ENCODE measurements around the gene BDH2. TPM values are rescaled to one million over a fixed set of nuclear protein-coding genes. Genes with fewer than 3 reads are reported as not detected.
A peak's percentile ranks its signal among the peaks of the same experiment; 100 is the strongest.

The BDH2 gene
- total and polyA plus RNA-seq, 9 donors = 34.1 to 66.2 (median 47.8) TPM

DNA sequence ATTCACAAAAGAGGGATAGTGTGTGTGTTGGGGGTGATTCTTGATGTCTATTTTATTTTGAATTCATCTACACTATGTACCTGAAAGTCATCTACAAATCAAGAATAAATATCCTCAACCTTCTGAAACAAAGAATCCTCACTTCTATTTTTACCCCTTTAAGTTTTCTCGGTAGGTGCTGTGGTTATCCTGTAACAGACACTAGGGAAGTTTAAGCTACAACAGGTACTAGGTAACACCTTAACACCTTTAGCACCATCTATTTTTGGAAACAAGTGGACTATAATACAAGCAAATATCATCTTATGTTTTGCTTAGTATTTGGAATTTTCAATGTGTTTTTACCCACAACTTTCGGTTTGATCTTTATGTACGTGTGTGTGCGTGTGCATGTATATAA lies 12.0 kb upstream of the BDH2 start:
- Histone ChIP-seq H3K36me3 (ENCODE audit: control insufficient read depth, insufficient read depth, low read length) (peaks cover 12% of the 10 kb centered on the region), H3K27me3 (ENCODE audit: control insufficient read depth, insufficient read depth, low read length) (no peaks in the 10 kb centered on the region), H3K4me1 (ENCODE audit: control insufficient read depth, insufficient read depth, low read length) (no peaks in the 10 kb centered on the region), H3K4me3 (ENCODE audit: low read length) (no peak overlapping the region), H3K27ac (ENCODE audit: low read length) (no peak overlapping the region), H3K9me3 (replicated peaks; ENCODE audit: control insufficient read depth, low read depth, low read length) (no peaks in the 10 kb centered on the region)
- no peak for DNase-seq
- no CpG with 5 or more reads among the region's 4 CpGs for WGBS (ENCODE audit: insufficient coverage)

DNA sequence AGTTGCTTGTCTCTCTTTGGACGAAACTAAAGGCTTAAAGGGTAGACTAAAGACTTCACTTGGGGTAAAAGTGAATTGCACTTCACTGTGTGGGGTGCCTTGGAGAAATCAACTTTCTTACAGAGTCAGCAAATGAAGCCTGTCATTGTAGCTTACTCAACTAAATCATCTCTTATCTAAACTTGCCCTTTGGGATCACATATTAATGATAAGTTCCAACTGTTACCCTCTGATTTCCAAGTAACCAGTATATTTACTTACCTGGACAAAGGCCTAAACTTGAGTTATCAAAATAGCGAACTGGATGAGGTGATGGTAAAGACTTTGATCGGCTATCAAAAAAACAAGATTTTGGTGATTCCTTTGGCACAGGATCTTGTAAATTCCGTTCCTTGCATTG lies 8.9 kb upstream of the BDH2 start:
- 100% methylated on average over 2 of the region's 4 CpGs for WGBS (ENCODE audit: insufficient coverage)
- Histone ChIP-seq H3K9me3 (replicated peaks; ENCODE audit: control insufficient read depth, low read depth, low read length) (no peaks in the 10 kb centered on the region), H3K4me3 (ENCODE audit: low read length) (no peak overlapping the region), H3K36me3 (ENCODE audit: control insufficient read depth, insufficient read depth, low read length) (peaks cover 15% of the 10 kb centered on the region), H3K27me3 (ENCODE audit: control insufficient read depth, insufficient read depth, low read length) (no peaks in the 10 kb centered on the region), H3K4me1 (ENCODE audit: control insufficient read depth, insufficient read depth, low read length) (no peaks in the 10 kb centered on the region), H3K27ac (ENCODE audit: low read length) (no peak overlapping the region)
- DNase-seq = no peak

DNA sequence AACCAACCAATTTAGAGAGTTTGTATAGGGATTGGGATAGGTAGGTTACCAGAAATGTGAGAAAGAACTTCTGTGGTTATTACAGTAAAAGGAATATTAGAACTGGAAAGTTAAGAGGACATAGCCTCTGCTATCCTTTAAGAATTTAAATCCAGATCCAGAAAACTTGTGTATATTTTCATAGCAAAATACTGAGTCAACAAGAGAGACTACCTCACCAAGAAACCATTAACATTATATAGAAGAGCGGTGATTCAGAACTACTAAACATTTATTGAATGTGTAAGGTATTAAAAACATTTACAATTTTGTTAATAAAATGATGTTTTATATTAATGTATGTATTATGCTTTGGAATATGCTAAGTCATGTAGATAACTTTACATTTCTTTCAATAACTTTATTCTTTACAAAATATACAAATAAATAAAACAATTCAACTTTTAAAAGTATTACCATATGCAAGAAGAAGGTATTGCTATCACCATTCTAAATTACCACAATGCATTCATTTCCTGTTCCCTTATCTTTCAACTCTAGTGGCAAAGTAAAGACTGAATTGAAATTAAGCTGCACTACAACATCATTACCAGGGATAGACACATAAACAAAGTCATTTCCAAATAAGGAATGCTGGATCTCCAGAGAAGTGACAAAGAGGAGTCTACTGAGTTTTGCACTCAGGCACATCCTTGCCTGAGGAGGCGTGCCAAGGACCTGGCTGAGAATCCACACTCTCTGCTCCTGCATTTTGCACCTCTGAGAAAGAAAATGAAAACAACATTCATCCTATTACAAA lies 6.1 kb upstream of the BDH2 start:
- no peak for DNase-seq
- Histone ChIP-seq H3K9me3 (replicated peaks; ENCODE audit: control insufficient read depth, low read depth, low read length) (no peaks in the 10 kb centered on the region), H3K27me3 (ENCODE audit: control insufficient read depth, insufficient read depth, low read length) (no peaks in the 10 kb centered on the region), H3K4me1 (ENCODE audit: control insufficient read depth, insufficient read depth, low read length) (no peaks in the 10 kb centered on the region), H3K4me3 (ENCODE audit: low read length) (no peak overlapping the region), H3K36me3 (ENCODE audit: control insufficient read depth, insufficient read depth, low read length) (peaks cover 10% of the 10 kb centered on the region), H3K27ac (ENCODE audit: low read length) (no peak overlapping the region)
- WGBS (ENCODE audit: insufficient coverage) = no CpG with 5 or more reads among the region's 2 CpGs

DNA sequence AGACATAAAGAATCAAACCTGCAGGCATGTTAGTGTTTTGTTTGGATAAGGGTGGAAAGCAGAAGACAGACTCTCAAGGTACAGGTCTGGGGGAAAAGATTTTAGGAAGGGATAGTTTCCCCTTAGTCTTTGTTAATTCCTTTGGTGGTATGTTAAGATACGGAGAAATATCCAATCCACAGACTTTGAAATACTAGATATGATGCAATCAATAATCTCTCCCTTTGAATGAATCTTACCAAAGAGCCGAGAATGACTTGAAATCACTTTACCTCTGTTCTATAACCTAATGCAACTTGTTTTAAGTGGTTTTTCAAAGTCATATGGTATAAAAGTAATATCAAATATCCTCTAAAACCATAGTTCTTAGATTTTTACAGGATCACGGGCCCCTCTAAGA lies 5.3 kb upstream of the BDH2 start:
- no peak overlapping the region for H3K27ac ChIP-seq (ENCODE audit: low read length)
- no CpG with 5 or more reads among the region's 3 CpGs for WGBS (ENCODE audit: insufficient coverage)
- H3K9me3 ChIP-seq (replicated peaks; ENCODE audit: control insufficient read depth, low read depth, low read length) = no peaks in the 10 kb centered on the region
- H3K4me1 ChIP-seq (ENCODE audit: control insufficient read depth, insufficient read depth, low read length) = no peaks in the 10 kb centered on the region
- peaks cover 8% of the 10 kb centered on the region for H3K36me3 ChIP-seq (ENCODE audit: control insufficient read depth, insufficient read depth, low read length)
- DNase-seq = no peak
- no peaks in the 10 kb centered on the region for H3K27me3 ChIP-seq (ENCODE audit: control insufficient read depth, insufficient read depth, low read length)
- no peak overlapping the region for H3K4me3 ChIP-seq (ENCODE audit: low read length)

DNA sequence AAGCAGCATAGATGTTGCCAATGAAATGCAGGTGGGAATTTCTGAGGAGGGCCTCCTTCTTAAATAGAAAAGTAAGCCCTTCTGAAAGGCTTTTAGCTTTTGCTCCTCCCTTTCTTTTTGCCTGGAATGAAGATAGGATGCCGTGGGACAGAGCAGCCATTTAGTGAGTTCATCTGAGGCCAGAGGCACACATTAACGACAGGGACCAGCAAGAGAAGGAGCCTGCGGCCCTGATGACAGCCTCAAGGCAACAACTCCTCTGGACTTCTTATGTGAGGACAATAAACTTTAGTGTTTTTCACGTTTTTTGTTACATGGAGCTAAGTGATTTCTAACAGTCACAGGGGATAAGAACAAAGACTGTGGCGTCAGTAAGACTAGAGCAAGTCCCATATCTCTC lies 1.1 kb upstream of the BDH2 start:
- H3K4me1 ChIP-seq (ENCODE audit: control insufficient read depth, insufficient read depth, low read length) = peaks cover 12% of the 10 kb centered on the region
- no peak overlapping the region for H3K4me3 ChIP-seq (ENCODE audit: low read length)
- no peak for DNase-seq
- 58% methylated on average over 2 of the region's 5 CpGs for WGBS (ENCODE audit: insufficient coverage)
- H3K27me3 ChIP-seq (ENCODE audit: control insufficient read depth, insufficient read depth, low read length) = no peaks in the 10 kb centered on the region
- no peaks in the 10 kb centered on the region for H3K9me3 ChIP-seq (replicated peaks; ENCODE audit: control insufficient read depth, low read depth, low read length)
- no peak overlapping the region for H3K27ac ChIP-seq (ENCODE audit: low read length)
- peaks cover 5% of the 10 kb centered on the region for H3K36me3 ChIP-seq (ENCODE audit: control insufficient read depth, insufficient read depth, low read length)

DNA sequence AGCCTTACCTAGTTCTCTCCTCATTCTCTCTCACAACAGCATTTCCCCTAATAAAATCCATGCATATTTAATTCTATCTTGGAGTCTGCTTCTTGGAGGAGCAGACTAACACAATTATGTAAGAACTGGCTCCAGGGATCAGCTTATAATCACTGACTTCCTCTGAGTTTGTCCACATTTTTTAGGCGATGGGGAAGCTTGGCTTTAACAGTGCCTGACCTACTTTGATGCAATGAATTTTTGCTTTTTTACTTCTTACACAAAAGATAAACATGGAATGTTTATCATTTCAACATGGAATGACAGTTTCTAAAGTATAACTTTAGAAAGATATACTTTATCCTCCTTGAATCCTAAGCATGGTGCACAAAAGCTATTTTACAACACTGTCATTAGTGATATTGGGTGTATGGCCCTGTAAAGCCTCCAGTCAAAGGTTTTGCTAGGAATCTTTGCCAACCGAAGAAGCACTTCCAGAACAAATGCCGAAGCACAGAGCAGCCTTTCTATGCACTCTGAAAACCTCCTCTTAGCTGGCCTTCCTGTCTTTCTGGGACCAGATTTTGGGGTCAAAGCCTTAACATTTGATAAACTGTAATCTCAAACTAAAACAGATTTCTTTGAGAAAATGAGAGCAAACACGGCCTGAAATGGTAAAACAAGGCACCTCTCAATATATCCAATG lies 736 bp downstream of the BDH2 start:
- Histone ChIP-seq H3K4me3 (ENCODE audit: low read length) (peak overlapping the region; percentile 56), H3K27ac (ENCODE audit: low read length) (peak overlapping the region; percentile 78), H3K36me3 (ENCODE audit: control insufficient read depth, insufficient read depth, low read length) (peaks cover 8% of the 10 kb centered on the region), H3K27me3 (ENCODE audit: control insufficient read depth, insufficient read depth, low read length) (no peaks in the 10 kb centered on the region), H3K9me3 (replicated peaks; ENCODE audit: control insufficient read depth, low read depth, low read length) (no peaks in the 10 kb centered on the region), H3K4me1 (ENCODE audit: control insufficient read depth, insufficient read depth, low read length) (peaks cover 12% of the 10 kb centered on the region)
- 0% methylated on average over 3 of the region's 4 CpGs for WGBS (ENCODE audit: insufficient coverage)
- DNase-seq = peak; percentile 48

DNA sequence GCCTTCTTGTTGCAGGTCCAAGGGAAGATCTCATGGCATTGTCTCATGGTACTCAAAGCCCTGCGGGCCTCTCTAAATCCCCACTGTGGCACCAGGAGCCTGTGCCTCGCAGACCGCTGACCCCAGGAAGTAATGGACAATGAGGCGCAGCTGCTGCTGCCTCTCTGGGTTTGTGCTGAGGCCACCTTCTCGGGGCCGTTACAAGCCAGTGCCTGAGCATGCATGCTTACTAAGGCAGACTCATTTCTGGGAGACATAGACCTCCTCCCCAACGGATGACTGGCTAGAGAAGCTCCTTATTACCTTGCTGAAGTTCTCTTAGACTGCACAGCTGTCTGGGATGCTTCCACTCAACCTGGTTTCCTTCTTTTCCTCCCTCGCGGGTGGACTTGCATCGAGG lies 1.3 kb downstream of the BDH2 start:
- H3K4me1 ChIP-seq (ENCODE audit: control insufficient read depth, insufficient read depth, low read length) = peaks cover 12% of the 10 kb centered on the region
- H3K36me3 ChIP-seq (ENCODE audit: control insufficient read depth, insufficient read depth, low read length) = peaks cover 8% of the 10 kb centered on the region
- peak; percentile 21 for DNase-seq
- 52% methylated on average over 10 of the region's 10 CpGs for WGBS (ENCODE audit: insufficient coverage)
- H3K4me3 ChIP-seq (ENCODE audit: low read length) = peak overlapping the region; percentile 56
- H3K27ac ChIP-seq (ENCODE audit: low read length) = peak overlapping the region; percentile 4
- H3K27me3 ChIP-seq (ENCODE audit: control insufficient read depth, insufficient read depth, low read length) = no peaks in the 10 kb centered on the region
- no peaks in the 10 kb centered on the region for H3K9me3 ChIP-seq (replicated peaks; ENCODE audit: control insufficient read depth, low read depth, low read length)

DNA sequence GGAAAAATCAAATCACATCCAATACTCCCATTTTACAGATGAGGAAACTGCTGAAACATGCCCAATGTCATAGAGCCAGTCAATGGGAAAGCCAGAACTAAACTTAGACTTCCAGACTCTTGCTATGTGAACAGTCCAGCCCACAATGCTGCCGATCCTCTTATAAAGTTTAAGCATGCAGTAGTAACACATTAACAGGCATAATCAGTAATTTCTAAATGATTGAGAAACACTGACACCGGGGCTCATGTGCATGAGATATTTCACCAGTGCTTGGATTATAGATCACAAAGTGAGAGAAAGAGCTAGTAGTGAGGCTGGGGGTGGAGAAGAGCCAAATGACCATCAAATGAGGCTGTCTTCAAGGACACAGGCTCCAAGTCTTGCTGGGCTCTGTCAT lies 2.5 kb downstream of the BDH2 start:
- no peaks in the 10 kb centered on the region for H3K27me3 ChIP-seq (ENCODE audit: control insufficient read depth, insufficient read depth, low read length)
- no CpG with 5 or more reads among the region's 2 CpGs for WGBS (ENCODE audit: insufficient coverage)
- H3K36me3 ChIP-seq (ENCODE audit: control insufficient read depth, insufficient read depth, low read length) = peaks cover 11% of the 10 kb centered on the region
- H3K9me3 ChIP-seq (replicated peaks; ENCODE audit: control insufficient read depth, low read depth, low read length) = no peaks in the 10 kb centered on the region
- H3K27ac ChIP-seq (ENCODE audit: low read length) = no peak overlapping the region
- H3K4me1 ChIP-seq (ENCODE audit: control insufficient read depth, insufficient read depth, low read length) = peaks cover 12% of the 10 kb centered on the region
- no peak for DNase-seq
- no peak overlapping the region for H3K4me3 ChIP-seq (ENCODE audit: low read length)

DNA sequence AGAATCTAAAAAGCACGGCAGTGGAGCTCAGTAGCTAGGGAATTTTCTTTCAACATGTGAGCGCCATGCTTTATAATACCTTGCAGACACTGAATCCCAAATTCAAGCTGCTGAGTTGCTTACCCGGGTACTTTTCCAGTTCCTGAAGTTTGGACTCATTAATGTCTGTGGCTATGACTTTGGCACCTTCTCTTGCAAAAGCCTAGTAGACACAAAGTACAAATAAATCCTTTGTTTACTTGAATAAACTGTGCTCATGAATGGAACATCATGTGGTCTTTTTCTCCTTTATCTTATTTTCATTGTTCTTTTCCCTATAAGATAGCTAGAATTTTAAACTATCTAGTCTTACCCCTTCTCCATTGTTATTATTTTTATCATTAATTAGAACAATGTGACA lies 4.6 kb downstream of the BDH2 start:
- peaks cover 12% of the 10 kb centered on the region for H3K4me1 ChIP-seq (ENCODE audit: control insufficient read depth, insufficient read depth, low read length)
- no peak overlapping the region for H3K4me3 ChIP-seq (ENCODE audit: low read length)
- H3K36me3 ChIP-seq (ENCODE audit: control insufficient read depth, insufficient read depth, low read length) = peaks cover 27% of the 10 kb centered on the region
- no peaks in the 10 kb centered on the region for H3K27me3 ChIP-seq (ENCODE audit: control insufficient read depth, insufficient read depth, low read length)
- no peak for DNase-seq
- no peaks in the 10 kb centered on the region for H3K9me3 ChIP-seq (replicated peaks; ENCODE audit: control insufficient read depth, low read depth, low read length)
- 80% methylated on average over 1 of the region's 3 CpGs for WGBS (ENCODE audit: insufficient coverage)
- no peak overlapping the region for H3K27ac ChIP-seq (ENCODE audit: low read length)

DNA sequence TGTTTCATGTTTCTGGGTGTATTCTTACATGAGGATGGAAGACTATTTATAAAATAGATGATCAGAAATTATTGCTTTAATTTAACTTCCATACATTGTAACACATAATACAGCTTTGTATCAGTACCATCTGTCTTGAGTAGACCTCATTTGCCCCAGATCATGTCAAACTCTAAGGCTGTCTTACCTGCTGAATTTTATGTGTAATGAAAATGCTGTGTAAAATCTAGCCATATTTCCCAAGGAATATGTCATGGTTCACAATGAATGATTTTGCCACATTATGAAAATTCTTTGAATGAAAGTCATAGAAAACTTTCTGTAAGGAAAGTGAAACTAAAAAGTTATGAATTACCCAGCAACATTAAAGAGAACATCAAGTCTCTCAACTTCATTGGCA lies 7.4 kb downstream of the BDH2 start:
- Histone ChIP-seq H3K27me3 (ENCODE audit: control insufficient read depth, insufficient read depth, low read length) (no peaks in the 10 kb centered on the region), H3K4me1 (ENCODE audit: control insufficient read depth, insufficient read depth, low read length) (no peaks in the 10 kb centered on the region), H3K36me3 (ENCODE audit: control insufficient read depth, insufficient read depth, low read length) (peaks cover 40% of the 10 kb centered on the region), H3K9me3 (replicated peaks; ENCODE audit: control insufficient read depth, low read depth, low read length) (no peaks in the 10 kb centered on the region), H3K4me3 (ENCODE audit: low read length) (no peak overlapping the region), H3K27ac (ENCODE audit: low read length) (no peak overlapping the region)
- DNase-seq = no peak
